Activated B cell treated with CpG ODN at 0.5 μM for 24 hours (primary cell): ENCODE measurements around the gene ADAM19. TPM values are rescaled to one million over a fixed set of nuclear protein-coding genes. Genes with fewer than 3 reads are reported as not detected.

ENCODE experiments used
- ATAC-seq: fragments of 200-7000 bp; cut with Tn5 transposase; one replicate; pipeline ENCODE4 v1.10.0; 2021; ENCODE audit warnings: low read depth, mild to moderate bottlenecking, moderate library complexity
- CTCF ChIA-PET: fragments of 350-600 bp; sonication (Branson Sonifier 250); formaldehyde crosslinking; loops from one replicate; lab custom pipeline; 2021; ENCODE audit warnings: antibody characterized with exemption; lab: Charles Lee
- POLR2A ChIA-PET: fragments of 350-600 bp; sonication (Branson Sonifier 250); formaldehyde crosslinking; loops from one replicate; lab custom pipeline; 2021; ENCODE audit warnings: antibody characterized with exemption; lab: Charles Lee
- DNase-seq: peaks from one replicate; pipeline ENCODE4 v3.0.0; 2022
- H3K27ac Mint-ChIP-seq: one replicate; pipeline ENCODE4 v1.8.0; 2020; ENCODE audit warnings: mixed read lengths
- H3K27me3 Mint-ChIP-seq: one replicate; pipeline ENCODE4 v1.8.0; 2021; ENCODE audit warnings: mixed read lengths
- H3K36me3 Mint-ChIP-seq: one replicate; pipeline ENCODE4 v1.8.0; 2021; ENCODE audit warnings: low read depth, mixed read lengths
- H3K4me1 Mint-ChIP-seq: one replicate; pipeline ENCODE4 v1.8.0; 2021; ENCODE audit warnings: mixed read lengths
- H3K4me3 Mint-ChIP-seq: one replicate; pipeline ENCODE4 v1.8.0; 2020; ENCODE audit warnings: mild to moderate bottlenecking, mixed read lengths
- H3K9me3 Mint-ChIP-seq: one replicate; pipeline ENCODE4 v1.8.0; 2020; ENCODE audit warnings: mixed read lengths
- CTCF ChIP-seq: fragments of 200-600 bp; IDR thresholded peaks from one replicate; pipeline ENCODE4 v1.8.0; 2022; ENCODE audit warnings: antibody characterized with exemption, mild to moderate bottlenecking
- intact Hi-C: fragments of 100-400 bp; cut with micrococcal nuclease; formaldehyde crosslinking; loops from one replicate; pipeline ENCODE4 v1.15.1; 2024
- total RNA-seq: library from RNA; stranded (reverse); gene quantifications from 2 replicates; pipeline ENCODE4 v1.2.3, GENCODE V29; 2022

ADAM19 gene
- total RNA-seq, 1 donor from 2014 or later = 136 TPM

GRCh38 chr5:157473383-157474320 lies 101.9 kb downstream of the ADAM19 start:
- Mint-ChIP-seq H3K36me3 (peaks cover 88% of the 10 kb centered on the region), H3K27me3 (no peaks in the 10 kb centered on the region), H3K4me3 (no peak overlapping the region), H3K4me1 (peaks cover 61% of the 10 kb centered on the region), H3K27ac (peak overlapping the region; percentile 76), H3K9me3 (no peaks in the 10 kb centered on the region)
- ChIA-PET POLR2A (interaction anchor here (0.9 kb wide), 1 partner anchor 12 kb away, joined by 3 read pairs; no protein-coding TSS in a partner anchor), CTCF (interaction anchor here (3.1 to 5.0 kb wide), 2 partner anchors 41 kb away, joined by 26 to 37 read pairs; no protein-coding TSS in a partner anchor)
- TF ChIP-seq CTCF = no peak
- DNase-seq (no peak), ATAC-seq (no peak)
- intact Hi-C loops = loop anchor here (10.0 kb wide), 2 partner anchors 89 to 329 kb away; partner anchors contain the start of gene MED7

- ChIA-PET POLR2A (interaction anchor here (0.8 to 1.5 kb wide), 2 partner anchors 9 to 18 kb away, joined by 4 to 6 read pairs; no protein-coding TSS in a partner anchor), CTCF (interaction anchor here (0.5 to 3.6 kb wide), 18 partner anchors 8 to 1755 kb away, joined by 3 to 26 read pairs (median 4); partner anchors contain the start of gene NIPAL4)
- intact Hi-C loops = loop anchor here (1.0 to 10.0 kb wide), 3 partner anchors 39 to 327 kb away; partner anchors contain the start of gene MED7
- H3K9me3 Mint-ChIP-seq = no peaks in the 10 kb centered on the region
- peaks cover 46% of the 10 kb centered on the region for H3K4me1 Mint-ChIP-seq
- H3K36me3 Mint-ChIP-seq = peaks cover 81% of the 10 kb centered on the region
- H3K4me3 Mint-ChIP-seq = no peak overlapping the region
- peak overlapping the region; percentile 2 for H3K27ac Mint-ChIP-seq
- no peaks in the 10 kb centered on the region for H3K27me3 Mint-ChIP-seq
- peak; percentile 61 for ATAC-seq
- TF ChIP-seq CTCF = no peak
- DNase-seq = no peak
Observed at GRCh38 chr5:157471709-157472108, 103.9 kb downstream of the ADAM19 start.

- Mint-ChIP-seq H3K27ac (no peak overlapping the region), H3K36me3 (peaks cover 83% of the 10 kb centered on the region), H3K27me3 (no peaks in the 10 kb centered on the region), H3K4me1 (peaks cover 48% of the 10 kb centered on the region), H3K9me3 (no peaks in the 10 kb centered on the region), H3K4me3 (no peak overlapping the region)
- DNase-seq (no peak), ATAC-seq (no peak)
- POLR2A ChIA-PET = interaction anchor here (0.5 to 1.5 kb wide), 3 partner anchors 10 to 316 kb away, joined by 3 to 8 read pairs (median 6); no protein-coding TSS in a partner anchor
- CTCF ChIA-PET = interaction anchor here (1.3 to 3.6 kb wide), 8 partner anchors 10 to 247 kb away, joined by 3 to 26 read pairs (median 9); partner anchors contain the start of gene NIPAL4
- TF ChIP-seq CTCF = no peak
- intact Hi-C loops = loop anchor here (1.0 to 10.0 kb wide), 3 partner anchors 38 to 326 kb away; partner anchors contain the start of gene MED7
Observed at GRCh38 chr5:157470631-157471030, 104.9 kb downstream of the ADAM19 start.

- Mint-ChIP-seq H3K36me3 (peaks cover 78% of the 10 kb centered on the region), H3K27me3 (no peaks in the 10 kb centered on the region), H3K27ac (no peak overlapping the region), H3K4me1 (peaks cover 51% of the 10 kb centered on the region), H3K4me3 (no peak overlapping the region), H3K9me3 (no peaks in the 10 kb centered on the region)
- no peak for TF ChIP-seq CTCF
- POLR2A ChIA-PET = interaction anchor here (0.6 to 1.3 kb wide), 2 partner anchors 16 to 177 kb away, joined by 3 to 5 read pairs; no protein-coding TSS in a partner anchor
- intact Hi-C loops = loop anchor here (10.0 kb wide), 2 partner anchors 85 to 325 kb away; partner anchors contain the start of gene MED7
- CTCF ChIA-PET = interaction anchor here (1.0 to 3.6 kb wide), 8 partner anchors 9 to 274 kb away, joined by 3 to 19 read pairs (median 4); partner anchors contain the start of genes LSM11 and NIPAL4
- DNase-seq = no peak
- ATAC-seq = no peak
Observed at GRCh38 chr5:157469687-157470086, 105.9 kb downstream of the ADAM19 start.
